ENCODE data around the gene CHMP6. TPM values are rescaled to one million over a fixed set of nuclear protein-coding genes. Genes with fewer than 3 reads are reported as not detected.

The CHMP6 gene
- total and polyA plus RNA-seq, 11 donors = 17.9 to 35.5 (median 19.6) TPM

- no peaks in the 10 kb centered on the region for H3K27me3 ChIP-seq
- H3K4me3 ChIP-seq = no peak overlapping the region
- WGBS, 4 donors = 76 to 80% (median 78%) methylated on average over 14 to 19 of the region's 19 CpGs
- intact Hi-C loops (cut with DNase I) = no loop called here
- H3K9me3 ChIP-seq = no peaks in the 10 kb centered on the region
- peaks cover 14 to 85% (median 55%) of the 10 kb centered on the region in 12 donors for H3K4me1 ChIP-seq
- TF ChIP-seq POLR2A (IDR thresholded peaks at IDR 0.05) = no peak
- TF ChIP-seq CTCF (IDR thresholded peaks at IDR 0.05) = no peak
- DNase-seq (no peak), ATAC-seq (peak in 1 of 4 donors; percentile 2)
- no peaks in the 10 kb centered on the region for H3K36me3 ChIP-seq
- peak overlapping the region; percentile 55 to 86 (median 70) for H3K27ac ChIP-seq
These were observed 51.7 kb downstream of the CHMP6 start for GRCh38 chr17:81043319-81043724.

- Histone ChIP-seq H3K27me3 (no peaks in the 10 kb centered on the region), H3K9me3 (no peaks in the 10 kb centered on the region), H3K4me1 (peaks cover 14 to 85% (median 52%) of the 10 kb centered on the region in 12 donors), H3K4me3 (peak overlapping the region in 2 of 12 donors; percentile 12 to 24), H3K36me3 (no peaks in the 10 kb centered on the region), H3K27ac (peak overlapping the region; percentile 58 to 86 (median 78))
- intact Hi-C loops (cut with DNase I) = no loop called here
- TF ChIP-seq POLR2A (IDR thresholded peaks at IDR 0.05) = no peak
- no peak for TF ChIP-seq CTCF (IDR thresholded peaks at IDR 0.05)
- peak in 1 of 5 donors; percentile 52 for DNase-seq
- 59 to 74% (median 64%) methylated on average over 23 to 38 of the region's 38 CpGs for WGBS, 4 donors
- peak; percentile 2 to 47 (median 24) for ATAC-seq
These were observed 52.2 kb downstream of the CHMP6 start for GRCh38 chr17:81043725-81044427.

GRCh38 chr17:81044428-81044763 lies 52.8 kb downstream of the CHMP6 start:
- Histone ChIP-seq H3K27me3 (no peaks in the 10 kb centered on the region), H3K4me3 (peak overlapping the region in 6 of 12 donors; percentile 8 to 32 (median 17)), H3K36me3 (no peaks in the 10 kb centered on the region), H3K27ac (peak overlapping the region; percentile 58 to 86 (median 78)), H3K9me3 (no peaks in the 10 kb centered on the region), H3K4me1 (peaks cover 14 to 85% (median 56%) of the 10 kb centered on the region in 12 donors)
- WGBS, 4 donors = 30 to 58% (median 44%) methylated on average over 12 to 14 of the region's 14 CpGs
- intact Hi-C loops (cut with DNase I) = no loop called here
- no peak for ATAC-seq
- DNase-seq = no peak
- TF ChIP-seq CTCF (IDR thresholded peaks at IDR 0.05) (no peak), POLR2A (IDR thresholded peaks at IDR 0.05) (no peak)

GRCh38 chr17:81044764-81045589 lies 53.3 kb downstream of the CHMP6 start:
- Histone ChIP-seq H3K27ac (peak overlapping the region; percentile 58 to 86 (median 78)), H3K36me3 (no peaks in the 10 kb centered on the region), H3K27me3 (no peaks in the 10 kb centered on the region), H3K4me1 (peaks cover 14 to 85% (median 60%) of the 10 kb centered on the region in 12 donors), H3K4me3 (peak overlapping the region in 8 of 12 donors; percentile 8 to 32 (median 18)), H3K9me3 (no peaks in the 10 kb centered on the region)
- ATAC-seq = peak; percentile 62 to 87 (median 81)
- intact Hi-C loops (cut with DNase I) = loop anchor here in 1 of 10 donors (1.0 kb wide), 1 partner anchor 12 kb away; no protein-coding TSS in a partner anchor
- WGBS, 4 donors = 15 to 25% (median 20%) methylated on average over 17 to 28 of the region's 28 CpGs
- TF ChIP-seq POLR2A (IDR thresholded peaks at IDR 0.05) (no peak), CTCF (IDR thresholded peaks at IDR 0.05) (no peak)
- peak; percentile 88 to 97 (median 92) for DNase-seq
